Caco-2 (cell line): ENCODE data around the gene VIT. TPM values are rescaled to one million over a fixed set of nuclear protein-coding genes. Genes with fewer than 3 reads are reported as not detected.

Experiments used
- BruUV-seq: library from RNA; stranded (reverse); fragments of 400-500 nt; replicated peaks from 2 replicates; lab custom pipeline; 2021; lab: Mats Ljungman, UMichigan
- CTCF ChIA-PET: fragments of 300-600 bp; sonication (Branson Sonifier 250); formaldehyde crosslinking; loops from one replicate; lab custom pipeline; 2022; ENCODE audit warnings: antibody characterized with exemption; lab: Charles Lee
- POLR2A ChIA-PET: fragments of 300-600 bp; sonication (Branson Sonifier 250); formaldehyde crosslinking; loops from one replicate; lab custom pipeline; 2022; ENCODE audit warnings: antibody characterized with exemption; lab: Charles Lee
- DNase-seq, 2 experiments: peaks; one replicate each; pipeline versions ENCODE4 v3.0.0 to v3.0.0-alpha.2; 2020 to 2022
- H3K27me3 ChIP-seq: replicated peaks from 2 replicates; pipeline ENCODE4 v1.6.0; 2011; ENCODE audit warnings: low read length; ENCODE audit not compliant: control insufficient read depth, insufficient read depth
- H3K36me3 ChIP-seq: 2 replicates; pipeline ENCODE4 v1.5.1; 2011; ENCODE audit warnings: low read length; ENCODE audit not compliant: control insufficient read depth, insufficient read depth
- H3K4me1 ChIP-seq: fragments of 250-450 bp; sonication (Bioruptor Pico); 2 replicates; pipeline ENCODE4 v1.5.1; 2020; ENCODE audit warnings: mild to moderate bottlenecking
- H3K4me3 ChIP-seq: 2 replicates; pipeline ENCODE4 v1.5.1; 2011; ENCODE audit warnings: low read depth, mild to moderate bottlenecking, control low read depth, low read length
- H3K9me3 ChIP-seq: fragments of 250-450 bp; sonication (Bioruptor Pico); 2 replicates; pipeline ENCODE4 v1.5.1; 2020; ENCODE audit warnings: mild to moderate bottlenecking, moderate library complexity
- H3K27ac Mint-ChIP-seq: one replicate; pipeline ENCODE4 v1.8.0; 2022; ENCODE audit warnings: mixed read lengths; ENCODE audit not compliant: unreplicated experiment
- H3K27me3 Mint-ChIP-seq: one replicate; pipeline ENCODE4 v1.8.0; 2022; ENCODE audit warnings: mixed read lengths; ENCODE audit not compliant: insufficient read depth, unreplicated experiment
- H3K36me3 Mint-ChIP-seq: one replicate; pipeline ENCODE4 v1.8.0; 2022; ENCODE audit warnings: mild to moderate bottlenecking, mixed read lengths; ENCODE audit not compliant: insufficient read depth, unreplicated experiment
- H3K4me1 Mint-ChIP-seq: one replicate; pipeline ENCODE4 v1.8.0; 2022; ENCODE audit warnings: low read depth, mixed read lengths; ENCODE audit not compliant: unreplicated experiment
- H3K4me3 Mint-ChIP-seq: one replicate; pipeline ENCODE4 v1.8.0; 2022; ENCODE audit warnings: mild to moderate bottlenecking, moderate library complexity, mixed read lengths; ENCODE audit not compliant: unreplicated experiment
- H3K9me3 Mint-ChIP-seq: one replicate; pipeline ENCODE4 v1.8.0; 2022; ENCODE audit warnings: mixed read lengths; ENCODE audit not compliant: unreplicated experiment
- intact Hi-C: fragments of 100-400 bp; cut with micrococcal nuclease; formaldehyde crosslinking; loops from one replicate; pipeline ENCODE4 v1.10.0; 2022; ENCODE audit not compliant: unreplicated experiment
- total RNA-seq: library from RNA; stranded (reverse); gene quantifications from 2 replicates; pipeline ENCODE4 v1.2.3, GENCODE V29; 2022
- TF ChIP-seq, protein P1 (sequence below), 2 experiments: fragments of 200-600 bp in 1 of 2; IDR thresholded peaks; 1 replicate in 1 of 2; 2 replicates in 1 of 2; pipeline versions ENCODE4 v1.5.1 to v1.8.0; 2011 to 2022; ENCODE audit warnings: antibody characterized with exemption in 1 of 2, control low read depth in 1 of 2, inconsistent platforms in 1 of 2, low read depth in 1 of 2, low read length in 1 of 2, mild to moderate bottlenecking in 1 of 2, moderate library complexity in 1 of 2; ENCODE audit not compliant: insufficient read depth in 1 of 2, severe bottlenecking in 1 of 2, unreplicated experiment in 1 of 2

The VIT gene
- total RNA-seq, 1 experiment from 2014 or later = 1.2 TPM

- Mint-ChIP-seq H3K4me1 (peaks cover 9% of the 10 kb centered on the region), H3K9me3 (no peaks in the 10 kb centered on the region), H3K36me3 (no peaks in the 10 kb centered on the region), H3K27ac (no peak overlapping the region), H3K27me3 (no peaks in the 10 kb centered on the region), H3K4me3 (no peak overlapping the region)
- no peaks in the 10 kb centered on the region for H3K9me3 ChIP-seq
- TF ChIP-seq, protein P1, sequence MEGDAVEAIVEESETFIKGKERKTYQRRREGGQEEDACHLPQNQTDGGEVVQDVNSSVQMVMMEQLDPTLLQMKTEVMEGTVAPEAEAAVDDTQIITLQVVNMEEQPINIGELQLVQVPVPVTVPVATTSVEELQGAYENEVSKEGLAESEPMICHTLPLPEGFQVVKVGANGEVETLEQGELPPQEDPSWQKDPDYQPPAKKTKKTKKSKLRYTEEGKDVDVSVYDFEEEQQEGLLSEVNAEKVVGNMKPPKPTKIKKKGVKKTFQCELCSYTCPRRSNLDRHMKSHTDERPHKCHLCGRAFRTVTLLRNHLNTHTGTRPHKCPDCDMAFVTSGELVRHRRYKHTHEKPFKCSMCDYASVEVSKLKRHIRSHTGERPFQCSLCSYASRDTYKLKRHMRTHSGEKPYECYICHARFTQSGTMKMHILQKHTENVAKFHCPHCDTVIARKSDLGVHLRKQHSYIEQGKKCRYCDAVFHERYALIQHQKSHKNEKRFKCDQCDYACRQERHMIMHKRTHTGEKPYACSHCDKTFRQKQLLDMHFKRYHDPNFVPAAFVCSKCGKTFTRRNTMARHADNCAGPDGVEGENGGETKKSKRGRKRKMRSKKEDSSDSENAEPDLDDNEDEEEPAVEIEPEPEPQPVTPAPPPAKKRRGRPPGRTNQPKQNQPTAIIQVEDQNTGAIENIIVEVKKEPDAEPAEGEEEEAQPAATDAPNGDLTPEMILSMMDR (IDR thresholded peaks at IDR 0.05; ENCODE audit: insufficient read depth in 1 of 2, low read depth in 1 of 2, low read length in 1 of 2, severe bottlenecking in 1 of 2, unreplicated experiment in 1 of 2) = no peak
- DNase-seq = no peak
- ChIA-PET CTCF (no interaction called here), POLR2A (no interaction called here)
- H3K4me3 ChIP-seq = no peak overlapping the region
- no peaks in the 10 kb centered on the region for H3K36me3 ChIP-seq
- H3K27me3 ChIP-seq = no peaks in the 10 kb centered on the region
- BruUV-seq = no TSS peak
- H3K4me1 ChIP-seq = peaks cover 5% of the 10 kb centered on the region
- intact Hi-C loops = no loop called here
Observed at GRCh38 chr2:36843838-36844237, 147.3 kb downstream of the VIT start.

GRCh38 chr2:36849265-36849664 is 152.8 kb downstream of the VIT start:
- Mint-ChIP-seq H3K4me1 (no peaks in the 10 kb centered on the region), H3K27ac (no peak overlapping the region), H3K36me3 (peaks cover 15% of the 10 kb centered on the region), H3K27me3 (no peaks in the 10 kb centered on the region), H3K4me3 (no peak overlapping the region), H3K9me3 (no peaks in the 10 kb centered on the region)
- ChIA-PET POLR2A (interaction anchor here (0.6 kb wide), 1 partner anchor 9 kb away, joined by 6 read pairs; no protein-coding TSS in a partner anchor), CTCF (no interaction called here)
- Histone ChIP-seq H3K9me3 (no peaks in the 10 kb centered on the region), H3K36me3 (no peaks in the 10 kb centered on the region), H3K4me3 (no peak overlapping the region), H3K4me1 (no peaks in the 10 kb centered on the region), H3K27me3 (no peaks in the 10 kb centered on the region)
- DNase-seq = no peak
- no TSS peak for BruUV-seq
- intact Hi-C loops = no loop called here
- TF ChIP-seq, protein P1 (IDR thresholded peaks at IDR 0.05; ENCODE audit: insufficient read depth in 1 of 2, low read depth in 1 of 2, low read length in 1 of 2, severe bottlenecking in 1 of 2, unreplicated experiment in 1 of 2) = no peak

DNA sequence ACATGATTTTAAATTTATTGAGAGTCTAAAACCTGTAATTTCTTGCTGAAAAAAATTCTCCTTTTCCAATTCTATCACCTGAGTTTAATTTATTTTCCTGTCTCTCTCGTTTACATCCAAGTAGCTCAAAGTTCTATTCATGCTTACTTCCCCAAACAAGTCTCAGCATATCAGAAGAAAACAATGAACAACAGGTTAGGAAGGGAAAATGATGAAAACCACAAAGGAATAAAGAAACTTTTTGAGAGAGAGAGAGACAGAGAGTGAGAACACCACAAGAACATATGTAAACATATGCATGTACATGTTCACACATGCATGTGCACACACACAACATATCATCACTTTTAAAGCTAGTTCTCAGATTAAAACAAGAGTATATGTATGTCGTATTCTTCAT is 157.7 kb downstream of the VIT start:
- TF ChIP-seq, protein P1 (IDR thresholded peaks at IDR 0.05; ENCODE audit: insufficient read depth in 1 of 2, low read depth in 1 of 2, low read length in 1 of 2, severe bottlenecking in 1 of 2, unreplicated experiment in 1 of 2) = no peak
- Mint-ChIP-seq H3K27me3 (no peaks in the 10 kb centered on the region), H3K36me3 (peaks cover 15% of the 10 kb centered on the region), H3K4me1 (no peaks in the 10 kb centered on the region), H3K9me3 (no peaks in the 10 kb centered on the region), H3K27ac (no peak overlapping the region), H3K4me3 (no peak overlapping the region)
- ChIA-PET CTCF (no interaction called here), POLR2A (no interaction called here)
- Histone ChIP-seq H3K9me3 (no peaks in the 10 kb centered on the region), H3K4me1 (no peaks in the 10 kb centered on the region), H3K4me3 (no peak overlapping the region), H3K36me3 (no peaks in the 10 kb centered on the region; the same call in 1 of the 2 replicates), H3K27me3 (no peaks in the 10 kb centered on the region)
- intact Hi-C loops = no loop called here
- no peak for DNase-seq
- no TSS peak for BruUV-seq
